SK-N-SH (cell line): Measurements from ENCODE around the gene MGRN1. TPM values are rescaled to one million over a fixed set of nuclear protein-coding genes. Genes with fewer than 3 reads are reported as not detected.

Experiments used
- polyA plus RNA-seq, 3 experiments: library from polyadenylated mRNA; depleted of rRNA; stranded (reverse); fragments of >200 nt; gene quantifications; 2 replicates each; pipeline ENCODE4 v1.2.3, GENCODE V29; 2012
- small RNA-seq, 7 experiments: library from RNA; depleted of rRNA; stranded (forward); fragments of <200 nt; gene quantifications; one replicate each; pipeline ENCODE3, GENCODE V24; 2012

Gene MGRN1
- polyA plus RNA-seq, 1 of the 3 experiments (the other 2 are of a cell fraction) = 13.3 TPM

Small RNA genes lying within 50 kb of the gene (small RNA-seq; reads per million reads assigned to genes)
- gene MIR6769A (0 to 1.2 (median 0.43) reads per million in 7 experiments), gene RN7SL850P (0 reads per million in 7 experiments)

Other genes with a start within 250 kb of the MGRN1 start
- gene CORO7, start 208.2 kb upstream of the MGRN1 start, polyA plus RNA-seq (2012; rRNA removed) = 21.9 and 25.8 TPM in 2 replicates
- 48.7 and 52.6 TPM in 2 replicates for gene DNAJA3, start 199.0 kb upstream of the MGRN1 start, polyA plus RNA-seq (2012; rRNA removed)
- 99.9 and 102 TPM in 2 replicates for gene NMRAL1, start 150.2 kb upstream of the MGRN1 start, polyA plus RNA-seq (2012; rRNA removed)
- 65.1 and 75.5 TPM in 2 replicates for gene HMOX2, start 148.4 kb upstream of the MGRN1 start, polyA plus RNA-seq (2012; rRNA removed)
- gene CDIP1, start 86.1 kb upstream of the MGRN1 start, polyA plus RNA-seq (2012; rRNA removed) = 19.4 and 30.2 TPM in 2 replicates
- 0.05 TPM in 2 replicates for gene C16orf96, start 68.5 kb upstream of the MGRN1 start, polyA plus RNA-seq (2012; rRNA removed)
- gene UBALD1, start 9.9 kb upstream of the MGRN1 start, polyA plus RNA-seq (2012; rRNA removed) = 13.0 and 16.7 TPM in 2 replicates
- gene NUDT16L1, start 68.7 kb downstream of the MGRN1 start, polyA plus RNA-seq (2012; rRNA removed) = 45.8 and 45.9 TPM in 2 replicates
- gene ANKS3, start 109.4 kb downstream of the MGRN1 start, polyA plus RNA-seq (2012; rRNA removed) = 42.2 and 43.9 TPM in 2 replicates
- gene DNAAF8, start 109.7 kb downstream of the MGRN1 start, polyA plus RNA-seq (2012; rRNA removed) = 2.4 and 3.1 TPM in 2 replicates
- gene ZNF500, start 142.3 kb downstream of the MGRN1 start, polyA plus RNA-seq (2012; rRNA removed) = 6.3 and 8.2 TPM in 2 replicates
- gene SEPTIN12, start 163.5 kb downstream of the MGRN1 start, polyA plus RNA-seq (2012; rRNA removed) = 0.07 TPM in 1 of 2 replicates, not detected in the other
- gene SMIM22, start 170.5 kb downstream of the MGRN1 start, polyA plus RNA-seq (2012; rRNA removed) = not detected in 2 replicates
- 33.6 and 48.4 TPM in 2 replicates for gene ROGDI, start 177.8 kb downstream of the MGRN1 start, polyA plus RNA-seq (2012; rRNA removed)
- gene GLYR1, start 222.5 kb downstream of the MGRN1 start, polyA plus RNA-seq (2012; rRNA removed) = 40.1 and 45.2 TPM in 2 replicates
- 9.7 and 10.9 TPM in 2 replicates for gene UBN1, start 222.7 kb downstream of the MGRN1 start, polyA plus RNA-seq (2012; rRNA removed)